Stimulated activated CD8-positive, alpha-beta memory T cell treated with anti-CD3 and anti-CD28 coated beads, Interleukin-12 subunit alpha, Interleukin-12 subunit beta, amount 100 ng/mL, for 1 hour (primary cell): ENCODE data around the gene SUGCT.
"Not testable (repeated sequence)": the region's sequence is repeated elsewhere in the genome, so short reads cannot be mapped to it uniquely, and the experiment has no call there.

Experiments used
- DNase-seq: peaks from one replicate; pipeline ENCODE4 v3.0.0-alpha.2; 2020; ENCODE audit warnings: low read depth

The SUGCT gene

DNA sequence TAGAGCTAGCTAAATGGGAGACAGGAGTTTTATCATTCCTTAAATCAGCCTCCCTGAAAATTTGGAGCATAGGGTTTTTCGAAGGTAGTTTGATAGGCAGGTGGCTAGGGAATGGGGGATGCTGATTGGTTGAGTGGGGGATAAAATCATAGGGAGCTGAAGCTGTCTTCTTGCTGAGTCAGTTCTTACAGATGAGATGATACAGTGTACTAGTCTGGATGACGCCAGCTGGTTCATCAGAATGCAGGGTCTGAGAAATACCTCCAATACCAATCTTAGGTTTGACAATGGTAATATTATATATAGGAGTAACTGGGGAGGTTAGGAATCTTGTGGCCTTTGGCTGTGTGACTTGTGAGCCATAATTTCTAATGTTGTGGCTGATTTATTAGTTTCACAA, 271.2 kb downstream of the SUGCT start:
- DNase-seq = no peak

DNA sequence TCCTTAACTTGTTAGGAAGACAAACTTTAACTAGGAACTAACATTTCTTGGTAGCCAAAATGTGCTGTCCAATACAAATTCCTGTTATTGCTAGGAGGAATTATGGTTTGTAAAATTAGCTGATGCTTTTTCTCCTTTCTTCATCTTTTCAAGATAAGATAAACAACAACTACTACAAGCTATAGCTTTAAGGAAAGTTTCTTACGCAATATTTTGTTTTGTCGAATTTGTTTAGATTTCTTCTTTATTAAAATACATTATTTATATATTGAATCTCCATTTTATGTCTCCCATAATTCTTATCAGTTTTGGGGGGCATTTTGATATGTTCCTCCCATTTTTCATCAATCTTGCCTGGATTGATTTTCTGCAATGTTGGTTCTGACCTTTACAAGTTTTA, 277.5 kb downstream of the SUGCT start:
- no peak for DNase-seq

DNA sequence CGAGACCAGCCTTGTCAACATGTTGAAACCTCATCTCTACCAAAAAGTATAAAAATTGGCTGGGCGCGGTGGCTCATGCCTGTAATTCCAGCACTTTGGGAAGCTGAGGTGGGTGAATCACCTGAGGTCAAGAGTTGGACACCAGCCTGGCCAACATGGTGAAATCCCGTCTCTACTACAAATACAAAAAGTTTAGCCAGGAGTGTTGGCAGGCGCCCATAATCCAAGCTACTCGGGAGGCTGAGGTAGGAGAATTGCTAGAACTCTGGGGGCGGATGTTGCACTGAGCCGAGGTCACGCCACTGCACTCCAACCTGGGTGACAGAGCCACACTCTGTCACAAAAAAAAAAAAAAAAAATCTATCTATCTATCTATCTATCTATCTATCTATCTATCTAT, 279.9 kb downstream of the SUGCT start:
- not testable (repeated sequence) for DNase-seq

GRCh38 chr7:40418448-40418847, 283.6 kb downstream of the SUGCT start:
- no peak for DNase-seq

DNA sequence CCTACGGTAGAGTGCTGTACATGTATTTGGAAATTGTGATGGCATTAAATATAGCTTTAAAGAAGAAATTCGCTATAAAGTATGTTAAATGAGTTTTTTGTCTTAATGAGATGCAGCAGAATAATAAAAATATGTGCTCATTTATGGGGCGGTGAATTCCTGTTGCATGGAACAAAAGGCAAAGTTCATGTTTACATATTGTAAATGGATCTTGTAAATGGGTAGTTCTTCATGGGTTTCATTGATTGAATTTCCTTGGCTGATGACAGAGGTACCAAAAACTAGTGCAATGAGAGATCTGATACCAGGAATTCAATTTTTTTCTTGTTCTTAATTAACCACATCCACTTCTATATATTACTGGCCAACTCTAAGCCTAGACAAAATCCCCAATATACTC, 284.2 kb downstream of the SUGCT start:
- no peak for DNase-seq

DNA sequence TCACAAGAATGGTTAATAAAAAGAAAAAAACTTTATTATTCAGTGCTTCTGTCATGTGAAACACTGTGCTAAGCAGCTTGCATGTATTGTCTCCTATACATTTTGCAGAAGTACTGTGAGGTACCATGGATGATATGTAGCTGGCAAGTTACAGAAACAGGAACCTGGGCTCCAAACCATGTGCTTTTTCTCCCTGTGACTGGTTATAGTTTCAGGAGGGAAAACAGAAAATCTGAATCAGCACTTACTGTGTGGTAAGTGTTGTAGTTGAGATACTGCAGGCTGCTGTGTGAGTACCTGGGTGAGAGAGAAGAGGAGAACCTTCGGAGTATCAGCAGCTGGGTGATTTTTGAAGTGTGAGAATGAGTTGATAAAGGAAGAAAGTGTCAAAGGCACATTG, 285.0 kb downstream of the SUGCT start:
- DNase-seq = no peak

DNA sequence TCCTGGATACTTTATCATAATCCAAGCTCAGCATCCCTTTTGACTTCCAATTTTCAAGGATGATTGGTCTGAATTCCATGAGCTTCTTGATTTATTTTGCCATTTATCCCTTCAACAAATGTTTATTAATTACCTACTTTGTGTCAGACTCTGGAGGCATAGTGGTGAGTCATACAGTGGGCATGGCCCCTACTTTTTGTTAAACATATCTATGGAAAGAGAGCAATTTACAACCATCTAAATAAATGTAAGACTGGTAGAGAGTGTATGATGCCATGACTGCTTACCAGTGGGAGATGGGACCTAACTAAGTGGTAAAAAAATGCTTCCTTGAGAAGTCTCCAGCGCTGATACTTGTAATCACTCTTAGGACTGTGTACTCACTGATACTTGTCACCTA, 286.6 kb downstream of the SUGCT start:
- no peak for DNase-seq

- DNase-seq = no peak
Observed at GRCh38 chr7:40425696-40426095, 290.9 kb downstream of the SUGCT start.

DNA sequence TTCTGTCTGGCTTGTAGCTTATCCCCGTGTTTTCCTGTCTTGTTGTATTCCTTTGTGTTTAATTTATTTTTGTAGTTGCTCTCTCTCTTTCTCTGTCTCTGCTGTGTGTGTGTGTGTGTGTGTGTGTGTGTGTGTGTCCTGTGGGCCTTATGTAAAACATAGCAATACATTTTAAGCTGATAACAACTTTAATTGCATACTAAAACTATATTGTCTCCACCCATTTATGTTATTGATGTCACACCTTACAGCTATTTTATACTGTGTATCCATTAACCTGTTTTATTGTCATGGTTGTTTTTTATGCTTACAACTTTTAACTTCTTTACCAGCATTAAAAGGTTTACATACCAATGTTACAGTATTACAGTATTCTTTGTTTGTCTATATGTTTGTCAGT, 293.6 kb downstream of the SUGCT start:
- no peak for DNase-seq

GRCh38 chr7:40429826-40430225, 295.0 kb downstream of the SUGCT start:
- DNase-seq = no peak

GRCh38 chr7:40432046-40432445, 297.2 kb downstream of the SUGCT start:
- no peak for DNase-seq

- no peak for DNase-seq
Observed at GRCh38 chr7:40436710-40437109, 301.9 kb downstream of the SUGCT start.

- no peak for DNase-seq
Observed at GRCh38 chr7:40437498-40437897, 302.7 kb downstream of the SUGCT start.

DNA sequence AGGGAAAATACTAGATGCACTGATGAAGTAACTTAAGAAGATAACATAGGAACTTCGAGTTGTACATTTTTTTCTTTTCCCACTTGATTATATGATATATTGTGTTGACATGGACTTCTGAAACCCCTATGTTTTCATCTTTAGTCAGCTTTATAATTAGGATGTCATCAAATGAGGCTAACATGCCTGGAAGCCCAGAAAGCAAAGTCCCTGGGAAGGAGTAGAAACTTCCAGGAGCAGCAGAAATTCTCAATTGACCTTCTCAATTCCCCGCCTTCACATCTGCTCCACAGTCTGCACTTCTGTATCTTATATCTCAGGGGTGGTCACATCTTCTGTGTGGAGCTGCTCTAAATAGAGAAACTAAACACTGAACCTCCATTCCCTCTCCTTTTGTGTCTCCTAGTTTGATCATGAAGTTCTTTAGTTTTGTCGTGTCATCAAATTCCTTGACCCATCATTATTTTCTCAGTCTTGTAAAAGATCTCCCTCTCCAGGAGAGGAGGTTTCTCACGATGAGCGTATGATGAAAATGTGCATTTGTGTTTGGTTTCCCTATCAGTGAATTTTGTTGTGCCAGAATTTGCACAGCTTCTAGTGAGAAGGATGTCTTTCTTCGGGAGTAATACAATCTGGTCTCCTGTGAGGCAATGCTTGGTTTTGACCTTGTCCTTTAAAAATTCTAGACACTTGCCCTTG, 303.3 kb downstream of the SUGCT start:
- DNase-seq = no peak

GRCh38 chr7:40439686-40440085, 304.9 kb downstream of the SUGCT start:
- DNase-seq = no peak

DNA sequence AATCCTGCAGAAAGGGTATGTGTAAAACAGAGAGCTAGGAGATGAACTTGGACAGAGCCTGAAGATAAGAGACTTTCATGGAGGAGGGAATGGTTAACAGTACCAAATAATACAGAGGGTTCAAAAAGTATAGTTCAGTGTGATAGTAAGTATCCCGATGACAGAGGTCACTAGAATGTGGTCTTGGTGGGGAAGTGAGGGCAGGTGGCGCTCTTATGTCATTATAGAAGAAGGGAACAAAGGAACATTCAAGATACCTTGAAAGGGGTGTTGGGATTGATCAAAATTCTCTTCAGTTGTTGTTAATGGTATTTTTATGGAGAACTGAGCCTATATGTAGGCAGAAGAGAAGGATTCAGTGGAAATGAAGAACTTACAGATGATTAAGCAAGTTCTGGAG, 312.5 kb downstream of the SUGCT start:
- DNase-seq = no peak

- no peak for DNase-seq
Observed at GRCh38 chr7:40455485-40455884, 320.7 kb downstream of the SUGCT start.

DNA sequence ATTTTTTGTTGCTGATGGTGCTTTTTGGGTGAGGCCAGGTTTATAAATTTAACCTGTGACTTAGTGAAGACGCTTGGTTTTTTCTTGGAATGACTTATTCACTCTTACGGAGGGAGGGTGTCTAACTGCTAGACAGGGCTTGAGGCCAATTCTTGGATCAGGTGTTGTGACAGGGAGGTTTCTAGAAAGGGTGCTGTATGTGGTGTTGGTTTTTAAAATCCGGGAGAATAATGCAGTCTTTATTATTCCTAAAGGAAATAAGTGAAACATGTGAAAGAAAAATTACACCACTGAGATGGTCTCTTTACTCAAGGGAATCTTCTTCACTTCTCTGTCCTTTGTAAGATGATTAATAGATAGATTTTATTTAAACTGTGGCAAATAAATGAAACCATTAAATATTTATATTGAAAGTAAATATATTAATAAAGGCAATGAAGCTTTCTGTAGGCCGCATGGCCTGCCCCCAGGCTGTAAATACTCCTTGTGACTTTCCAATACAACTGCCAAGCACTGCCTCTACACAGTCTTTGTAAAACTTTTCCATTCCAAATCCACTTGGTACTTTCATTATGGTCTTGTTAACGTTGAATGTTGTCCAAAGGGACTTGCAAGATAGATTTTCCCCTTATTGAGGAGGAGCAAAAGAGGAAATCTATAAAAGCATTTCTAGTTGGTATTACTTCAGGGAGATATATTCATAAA, 323.1 kb downstream of the SUGCT start:
- DNase-seq = no peak

GRCh38 chr7:40463446-40463845, 328.6 kb downstream of the SUGCT start:
- no peak for DNase-seq

- DNase-seq = no peak
Observed at GRCh38 chr7:40468891-40469864, 334.4 kb downstream of the SUGCT start.

- DNase-seq = no peak
Observed at GRCh38 chr7:40470091-40470592, 335.3 kb downstream of the SUGCT start.

DNA sequence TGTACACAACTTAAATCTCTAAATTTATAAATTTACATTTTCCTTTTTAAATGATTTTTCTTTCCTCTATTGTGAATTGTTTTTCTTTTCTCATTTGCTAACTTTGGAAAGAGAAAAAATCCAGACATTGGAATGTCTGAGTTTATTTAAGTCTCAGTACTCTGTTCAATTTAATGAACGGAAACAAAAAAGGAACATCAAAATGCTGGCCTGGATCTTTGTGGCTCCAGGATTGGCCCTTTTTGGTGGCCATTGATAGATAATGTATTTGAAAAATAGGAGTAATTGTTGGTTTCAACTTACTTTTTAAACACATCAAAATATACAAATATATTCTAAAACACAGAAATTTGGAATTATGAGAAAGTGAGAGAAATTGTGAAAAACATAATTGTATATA, 336.0 kb downstream of the SUGCT start:
- no peak for DNase-seq

- no peak for DNase-seq
Observed at GRCh38 chr7:40471891-40472290, 337.1 kb downstream of the SUGCT start.
